ENCODE results near the gene PLK5.
A peak's percentile ranks its signal among the peaks of the same experiment; 100 is the strongest.
"Not testable (repeated sequence)": the region's sequence is repeated elsewhere in the genome, so short reads cannot be mapped to it uniquely, and the experiment has no call there.

PLK5 gene

GRCh38 chr19:1523412-1524286 is at the start of gene PLK5:
Gene PLK5, plus strand, starts transcription at chr19:1524077. Its CDS starts 2,920 bp downstream, at chr19:1526997.
- no peak for DNase-seq (ENCODE audit: low read depth)

- no peak for DNase-seq (ENCODE audit: low read depth)
Observed at GRCh38 chr19:1474765-1475351, 49.0 kb upstream of the PLK5 start.

- DNase-seq (ENCODE audit: low read depth): no peak
Observed at GRCh38 chr19:1475751-1476437, 48.0 kb upstream of the PLK5 start.

GRCh38 chr19:1477056-1477455 is 46.8 kb upstream of the PLK5 start:
- not testable (repeated sequence) for DNase-seq (ENCODE audit: low read depth)

GRCh38 chr19:1478934-1479707 is 44.8 kb upstream of the PLK5 start, which contains the start of gene C19orf25:
Gene C19orf25, minus strand, starts transcription at chr19:1479215. Its CDS starts 312 bp downstream, at chr19:1478903.
- peak; percentile 89 for DNase-seq (ENCODE audit: low read depth)

GRCh38 chr19:1481224-1481892 is 42.5 kb upstream of the PLK5 start:
- no peak for DNase-seq (ENCODE audit: low read depth)

- DNase-seq (ENCODE audit: low read depth): no peak
Observed at GRCh38 chr19:1481893-1482360, 42.0 kb upstream of the PLK5 start.

- DNase-seq (ENCODE audit: low read depth): no peak
Observed at GRCh38 chr19:1482361-1483130, 41.3 kb upstream of the PLK5 start.

GRCh38 chr19:1483131-1483978 is 40.5 kb upstream of the PLK5 start:
- DNase-seq (ENCODE audit: low read depth): no peak

- DNase-seq (ENCODE audit: low read depth): no peak
Observed at GRCh38 chr19:1483979-1484428, 39.9 kb upstream of the PLK5 start.

GRCh38 chr19:1486720-1487575 is 36.9 kb upstream of the PLK5 start:
- no peak for DNase-seq (ENCODE audit: low read depth)

GRCh38 chr19:1487576-1488281 is 36.1 kb upstream of the PLK5 start:
- DNase-seq (ENCODE audit: low read depth): no peak

- no peak for DNase-seq (ENCODE audit: low read depth)
Observed at GRCh38 chr19:1488282-1488601, 35.6 kb upstream of the PLK5 start.

- DNase-seq (ENCODE audit: low read depth): no peak
Observed at GRCh38 chr19:1489463-1490310, 34.2 kb upstream of the PLK5 start.

- DNase-seq (ENCODE audit: low read depth): peak; percentile 98
Observed at GRCh38 chr19:1490311-1491113, 33.4 kb upstream of the PLK5 start, which contains the start of gene PCSK4. Gene PCSK4, minus strand, starts transcription at chr19:1490350. Its CDS starts 4 bp downstream, at chr19:1490346.

Data from stimulated activated CD4-positive, alpha-beta T cell treated with anti-CD3 and anti-CD28 coated beads, Interleukin-2, amount 100 ng/mL, for 4 hours (primary cell).